ENCODE measurements around the gene RBM4B.

DNA sequence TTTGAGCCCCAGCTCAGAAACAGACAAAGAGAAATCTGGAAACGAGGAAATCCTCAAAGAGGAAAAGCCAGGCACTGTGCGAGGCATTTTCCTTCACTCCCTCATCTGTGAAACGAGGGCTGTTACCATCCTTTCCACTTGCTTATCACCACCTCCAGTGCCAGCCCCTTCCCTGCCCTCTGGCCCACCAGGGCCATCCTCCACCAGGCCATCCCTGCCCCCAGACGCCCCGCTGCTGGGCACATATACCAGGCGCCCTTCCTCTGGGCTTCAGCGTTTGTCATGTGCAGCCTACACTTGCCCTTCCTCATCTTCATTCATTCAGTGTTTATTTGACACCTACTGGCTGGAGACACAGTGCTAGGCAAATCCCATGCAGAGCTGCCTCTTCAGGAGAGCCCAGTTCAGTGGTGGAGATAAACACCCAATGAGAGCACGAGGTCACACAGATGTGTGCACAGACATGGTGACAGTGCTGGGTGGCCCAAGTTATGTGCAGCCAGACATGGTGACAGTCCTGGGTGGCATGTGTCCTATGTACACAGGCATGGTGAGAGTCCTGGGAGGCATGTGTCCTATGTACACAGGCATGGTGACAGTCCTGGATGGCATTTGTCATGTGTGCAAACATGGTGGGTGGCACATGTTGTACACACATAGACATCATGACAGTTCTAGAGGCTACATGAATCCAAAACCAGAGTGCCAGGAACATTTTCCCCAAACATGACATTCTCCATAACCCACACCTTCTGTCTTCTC, 41.6 kb upstream of the RBM4B start:
- TF ChIP-seq NFYB (CRISPR knock-in tag; conservative IDR thresholded peaks at IDR 0.05; ENCODE audit: low read depth), result no peak
- TF ChIP-seq, protein P1, sequence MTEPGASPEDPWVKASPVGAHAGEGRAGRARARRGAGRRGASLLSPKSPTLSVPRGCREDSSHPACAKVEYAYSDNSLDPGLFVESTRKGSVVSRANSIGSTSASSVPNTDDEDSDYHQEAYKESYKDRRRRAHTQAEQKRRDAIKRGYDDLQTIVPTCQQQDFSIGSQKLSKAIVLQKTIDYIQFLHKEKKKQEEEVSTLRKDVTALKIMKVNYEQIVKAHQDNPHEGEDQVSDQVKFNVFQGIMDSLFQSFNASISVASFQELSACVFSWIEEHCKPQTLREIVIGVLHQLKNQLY (CRISPR knock-in tag; IDR thresholded peaks at IDR 0.05), result no peak
- TF ChIP-seq, protein P2, sequence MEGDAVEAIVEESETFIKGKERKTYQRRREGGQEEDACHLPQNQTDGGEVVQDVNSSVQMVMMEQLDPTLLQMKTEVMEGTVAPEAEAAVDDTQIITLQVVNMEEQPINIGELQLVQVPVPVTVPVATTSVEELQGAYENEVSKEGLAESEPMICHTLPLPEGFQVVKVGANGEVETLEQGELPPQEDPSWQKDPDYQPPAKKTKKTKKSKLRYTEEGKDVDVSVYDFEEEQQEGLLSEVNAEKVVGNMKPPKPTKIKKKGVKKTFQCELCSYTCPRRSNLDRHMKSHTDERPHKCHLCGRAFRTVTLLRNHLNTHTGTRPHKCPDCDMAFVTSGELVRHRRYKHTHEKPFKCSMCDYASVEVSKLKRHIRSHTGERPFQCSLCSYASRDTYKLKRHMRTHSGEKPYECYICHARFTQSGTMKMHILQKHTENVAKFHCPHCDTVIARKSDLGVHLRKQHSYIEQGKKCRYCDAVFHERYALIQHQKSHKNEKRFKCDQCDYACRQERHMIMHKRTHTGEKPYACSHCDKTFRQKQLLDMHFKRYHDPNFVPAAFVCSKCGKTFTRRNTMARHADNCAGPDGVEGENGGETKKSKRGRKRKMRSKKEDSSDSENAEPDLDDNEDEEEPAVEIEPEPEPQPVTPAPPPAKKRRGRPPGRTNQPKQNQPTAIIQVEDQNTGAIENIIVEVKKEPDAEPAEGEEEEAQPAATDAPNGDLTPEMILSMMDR (IDR thresholded peaks at IDR 0.05), result no peak
- no peak for TF ChIP-seq SP1 (CRISPR knock-in tag; conservative IDR thresholded peaks at IDR 0.05)
- TF ChIP-seq FOXJ3 (CRISPR knock-in tag; IDR thresholded peaks at IDR 0.05; ENCODE audit: borderline replicate concordance), result no peak
- TF ChIP-seq ZNF423 (CRISPR knock-in tag; IDR thresholded peaks at IDR 0.05), result no peak
- TF ChIP-seq, protein P3, sequence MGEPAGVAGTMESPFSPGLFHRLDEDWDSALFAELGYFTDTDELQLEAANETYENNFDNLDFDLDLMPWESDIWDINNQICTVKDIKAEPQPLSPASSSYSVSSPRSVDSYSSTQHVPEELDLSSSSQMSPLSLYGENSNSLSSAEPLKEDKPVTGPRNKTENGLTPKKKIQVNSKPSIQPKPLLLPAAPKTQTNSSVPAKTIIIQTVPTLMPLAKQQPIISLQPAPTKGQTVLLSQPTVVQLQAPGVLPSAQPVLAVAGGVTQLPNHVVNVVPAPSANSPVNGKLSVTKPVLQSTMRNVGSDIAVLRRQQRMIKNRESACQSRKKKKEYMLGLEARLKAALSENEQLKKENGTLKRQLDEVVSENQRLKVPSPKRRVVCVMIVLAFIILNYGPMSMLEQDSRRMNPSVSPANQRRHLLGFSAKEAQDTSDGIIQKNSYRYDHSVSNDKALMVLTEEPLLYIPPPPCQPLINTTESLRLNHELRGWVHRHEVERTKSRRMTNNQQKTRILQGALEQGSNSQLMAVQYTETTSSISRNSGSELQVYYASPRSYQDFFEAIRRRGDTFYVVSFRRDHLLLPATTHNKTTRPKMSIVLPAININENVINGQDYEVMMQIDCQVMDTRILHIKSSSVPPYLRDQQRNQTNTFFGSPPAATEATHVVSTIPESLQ (CRISPR knock-in tag; IDR thresholded peaks at IDR 0.05), result no peak
- TF ChIP-seq ZNF232 (CRISPR knock-in tag; IDR thresholded peaks at IDR 0.05), result no peak
- no peak for TF ChIP-seq RELA (CRISPR knock-in tag; IDR thresholded peaks at IDR 0.05; ENCODE audit: borderline replicate concordance)
- TF ChIP-seq, protein P4, sequence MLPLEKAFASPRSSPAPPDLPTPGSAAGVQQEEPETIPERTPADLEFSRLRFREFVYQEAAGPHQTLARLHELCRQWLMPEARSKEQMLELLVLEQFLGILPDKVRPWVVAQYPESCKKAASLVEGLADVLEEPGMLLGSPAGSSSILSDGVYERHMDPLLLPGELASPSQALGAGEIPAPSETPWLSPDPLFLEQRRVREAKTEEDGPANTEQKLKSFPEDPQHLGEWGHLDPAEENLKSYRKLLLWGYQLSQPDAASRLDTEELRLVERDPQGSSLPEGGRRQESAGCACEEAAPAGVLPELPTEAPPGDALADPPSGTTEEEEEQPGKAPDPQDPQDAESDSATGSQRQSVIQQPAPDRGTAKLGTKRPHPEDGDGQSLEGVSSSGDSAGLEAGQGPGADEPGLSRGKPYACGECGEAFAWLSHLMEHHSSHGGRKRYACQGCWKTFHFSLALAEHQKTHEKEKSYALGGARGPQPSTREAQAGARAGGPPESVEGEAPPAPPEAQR (CRISPR knock-in tag; IDR thresholded peaks at IDR 0.05), result no peak
- no peak for TF ChIP-seq ETV6 (CRISPR knock-in tag; IDR thresholded peaks at IDR 0.05)
- TF ChIP-seq, protein P5, sequence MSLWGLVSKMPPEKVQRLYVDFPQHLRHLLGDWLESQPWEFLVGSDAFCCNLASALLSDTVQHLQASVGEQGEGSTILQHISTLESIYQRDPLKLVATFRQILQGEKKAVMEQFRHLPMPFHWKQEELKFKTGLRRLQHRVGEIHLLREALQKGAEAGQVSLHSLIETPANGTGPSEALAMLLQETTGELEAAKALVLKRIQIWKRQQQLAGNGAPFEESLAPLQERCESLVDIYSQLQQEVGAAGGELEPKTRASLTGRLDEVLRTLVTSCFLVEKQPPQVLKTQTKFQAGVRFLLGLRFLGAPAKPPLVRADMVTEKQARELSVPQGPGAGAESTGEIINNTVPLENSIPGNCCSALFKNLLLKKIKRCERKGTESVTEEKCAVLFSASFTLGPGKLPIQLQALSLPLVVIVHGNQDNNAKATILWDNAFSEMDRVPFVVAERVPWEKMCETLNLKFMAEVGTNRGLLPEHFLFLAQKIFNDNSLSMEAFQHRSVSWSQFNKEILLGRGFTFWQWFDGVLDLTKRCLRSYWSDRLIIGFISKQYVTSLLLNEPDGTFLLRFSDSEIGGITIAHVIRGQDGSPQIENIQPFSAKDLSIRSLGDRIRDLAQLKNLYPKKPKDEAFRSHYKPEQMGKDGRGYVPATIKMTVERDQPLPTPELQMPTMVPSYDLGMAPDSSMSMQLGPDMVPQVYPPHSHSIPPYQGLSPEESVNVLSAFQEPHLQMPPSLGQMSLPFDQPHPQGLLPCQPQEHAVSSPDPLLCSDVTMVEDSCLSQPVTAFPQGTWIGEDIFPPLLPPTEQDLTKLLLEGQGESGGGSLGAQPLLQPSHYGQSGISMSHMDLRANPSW (CRISPR knock-in tag; conservative IDR thresholded peaks at IDR 0.05; ENCODE audit: low read depth), result no peak
- TF ChIP-seq JUN (CRISPR knock-in tag; IDR thresholded peaks at IDR 0.05), result no peak

Data from WTC11 (cell line).